GM19035 (cell line): ENCODE results near the gene ZNF724.
"Not testable (repeated sequence)": the region's sequence is repeated elsewhere in the genome, so short reads cannot be mapped to it uniquely, and the experiment has no call there.

Experiments used
- ATAC-seq: cut with Tn5 transposase; IDR thresholded peaks from one replicate; pipeline ENCODE4 v1.9.1; 2021; ENCODE audit not compliant: unreplicated experiment

The ZNF724 gene

GRCh38 chr19:23253256-23253655, 3.1 kb upstream of the ZNF724 start:
- not testable (repeated sequence) for ATAC-seq

- no peak for ATAC-seq
Observed at GRCh38 chr19:23241419-23241818, 8.8 kb downstream of the ZNF724 start.

- no peak for ATAC-seq
Observed at GRCh38 chr19:23222998-23223652, 27.1 kb downstream of the ZNF724 start.

GRCh38 chr19:23203841-23204344, 46.3 kb downstream of the ZNF724 start:
- no peak for ATAC-seq

GRCh38 chr19:23190341-23190740, 59.9 kb downstream of the ZNF724 start:
- no peak for ATAC-seq

GRCh38 chr19:23183251-23183650, 66.9 kb downstream of the ZNF724 start:
- ATAC-seq: no peak
